ENCODE measurements around the gene GUCY2D.
"Not testable (repeated sequence)": the region's sequence is repeated elsewhere in the genome, so short reads cannot be mapped to it uniquely, and the experiment has no call there.

The GUCY2D gene

DNA sequence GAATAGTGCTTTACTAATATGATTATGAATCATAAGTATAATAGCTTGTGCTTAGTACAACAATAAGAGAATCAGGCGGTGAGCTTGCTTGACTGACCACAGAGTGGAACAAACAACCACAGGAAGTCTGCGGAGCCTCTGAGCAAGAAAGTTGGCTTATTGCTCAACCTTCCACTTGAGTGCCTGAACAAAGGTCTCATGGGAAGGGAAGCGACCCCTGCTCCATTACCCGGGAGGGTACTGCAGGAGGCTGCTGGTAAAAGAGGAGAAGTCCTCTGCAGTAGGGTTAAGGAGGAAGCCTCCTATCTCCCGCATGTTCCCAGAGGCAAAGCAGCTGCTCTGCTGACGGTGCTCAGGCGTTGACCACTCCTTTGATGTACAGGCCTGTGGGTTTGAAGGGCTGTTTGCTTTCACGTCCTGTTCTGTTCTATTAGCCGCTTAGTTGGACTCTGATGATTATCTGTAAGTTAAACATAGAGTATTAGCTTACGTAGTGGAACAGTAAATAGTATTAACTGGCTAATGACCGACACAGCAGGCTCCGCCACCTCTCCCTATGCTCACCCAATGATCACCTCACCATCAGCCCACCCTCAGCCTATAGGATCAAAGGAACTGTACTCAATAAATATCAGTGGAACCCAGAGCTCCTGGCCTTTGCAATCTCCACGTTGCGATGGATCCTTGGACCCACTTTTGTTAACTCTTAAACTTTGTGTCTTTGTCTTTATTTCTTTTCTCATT, 54.0 kb downstream of the GUCY2D start:
- no peak for DNase-seq
- Mint-ChIP-seq H3K36me3 (ENCODE audit: low read depth) (no peaks in the 10 kb centered on the region), H3K27me3 (ENCODE audit: low read depth, poor library complexity) (peaks cover 51% of the 10 kb centered on the region), H3K27ac (no peak overlapping the region), H3K4me1 (peaks cover 12% of the 10 kb centered on the region), H3K4me3 (no peak overlapping the region), H3K9me3 (no peaks in the 10 kb centered on the region)
- TF ChIP-seq, protein P1, sequence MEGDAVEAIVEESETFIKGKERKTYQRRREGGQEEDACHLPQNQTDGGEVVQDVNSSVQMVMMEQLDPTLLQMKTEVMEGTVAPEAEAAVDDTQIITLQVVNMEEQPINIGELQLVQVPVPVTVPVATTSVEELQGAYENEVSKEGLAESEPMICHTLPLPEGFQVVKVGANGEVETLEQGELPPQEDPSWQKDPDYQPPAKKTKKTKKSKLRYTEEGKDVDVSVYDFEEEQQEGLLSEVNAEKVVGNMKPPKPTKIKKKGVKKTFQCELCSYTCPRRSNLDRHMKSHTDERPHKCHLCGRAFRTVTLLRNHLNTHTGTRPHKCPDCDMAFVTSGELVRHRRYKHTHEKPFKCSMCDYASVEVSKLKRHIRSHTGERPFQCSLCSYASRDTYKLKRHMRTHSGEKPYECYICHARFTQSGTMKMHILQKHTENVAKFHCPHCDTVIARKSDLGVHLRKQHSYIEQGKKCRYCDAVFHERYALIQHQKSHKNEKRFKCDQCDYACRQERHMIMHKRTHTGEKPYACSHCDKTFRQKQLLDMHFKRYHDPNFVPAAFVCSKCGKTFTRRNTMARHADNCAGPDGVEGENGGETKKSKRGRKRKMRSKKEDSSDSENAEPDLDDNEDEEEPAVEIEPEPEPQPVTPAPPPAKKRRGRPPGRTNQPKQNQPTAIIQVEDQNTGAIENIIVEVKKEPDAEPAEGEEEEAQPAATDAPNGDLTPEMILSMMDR (IDR thresholded peaks at IDR 0.05) = no peak

DNA sequence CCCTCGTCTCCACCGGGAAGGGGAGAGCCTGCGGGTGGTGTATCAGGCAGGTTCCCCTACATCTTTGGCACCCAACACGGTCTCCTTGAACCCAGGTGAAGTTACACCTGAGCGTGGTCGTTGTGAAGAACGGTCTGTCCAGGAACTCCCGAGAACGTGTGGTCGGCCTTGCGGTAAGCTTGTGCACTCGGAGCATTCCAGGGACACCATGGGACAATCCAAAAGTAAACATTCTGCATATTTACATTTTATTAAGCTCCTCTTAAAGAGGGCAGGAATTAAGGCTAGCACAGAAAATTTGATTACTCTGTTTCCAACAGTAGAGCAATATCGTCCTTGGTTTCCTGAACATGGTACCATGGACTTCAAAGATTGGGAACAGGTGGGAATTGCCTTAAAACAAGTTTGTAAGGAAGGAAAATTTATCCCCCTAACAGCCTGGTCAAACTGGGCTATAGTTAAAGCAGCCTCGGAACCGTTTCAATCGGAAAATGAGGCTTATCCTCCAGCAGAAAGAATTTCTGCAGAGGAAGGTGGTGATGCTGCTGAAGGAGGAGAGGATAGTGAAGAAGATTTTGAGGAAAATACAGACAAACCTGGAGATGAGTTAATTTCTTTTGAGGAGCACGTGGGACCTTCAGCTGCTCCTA, 54.7 kb downstream of the GUCY2D start:
- no peaks in the 10 kb centered on the region for H3K36me3 Mint-ChIP-seq (ENCODE audit: low read depth)
- no peak overlapping the region for H3K27ac Mint-ChIP-seq
- H3K4me3 Mint-ChIP-seq = no peak overlapping the region
- H3K9me3 Mint-ChIP-seq = peaks cover 3% of the 10 kb centered on the region
- DNase-seq = no peak
- H3K4me1 Mint-ChIP-seq = peaks cover 12% of the 10 kb centered on the region
- peaks cover 58% of the 10 kb centered on the region for H3K27me3 Mint-ChIP-seq (ENCODE audit: low read depth, poor library complexity)
- TF ChIP-seq, protein P1 (IDR thresholded peaks at IDR 0.05) = no peak

DNA sequence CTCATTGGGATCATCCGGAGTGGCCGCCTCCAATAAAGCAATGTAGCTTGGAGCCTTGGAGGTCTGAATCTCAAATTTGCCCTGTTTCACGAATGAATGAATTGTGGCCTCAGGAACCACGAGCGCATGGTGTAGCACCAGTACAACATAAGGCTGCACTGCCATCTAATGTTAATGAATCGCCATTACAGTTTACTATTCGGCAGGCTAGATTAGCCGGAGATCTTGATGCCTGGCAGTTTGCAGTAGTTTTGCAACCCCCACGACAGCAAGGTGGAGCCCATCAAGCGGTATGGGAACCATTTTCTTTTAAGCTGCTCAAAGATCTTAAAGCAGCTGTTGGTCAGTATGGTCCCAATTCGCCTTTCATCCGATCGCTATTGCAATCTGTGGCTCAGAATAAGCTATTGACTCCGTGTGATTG, 55.3 kb downstream of the GUCY2D start:
- H3K27me3 Mint-ChIP-seq (ENCODE audit: low read depth, poor library complexity) = peaks cover 64% of the 10 kb centered on the region
- DNase-seq = peak; percentile 57

DNA sequence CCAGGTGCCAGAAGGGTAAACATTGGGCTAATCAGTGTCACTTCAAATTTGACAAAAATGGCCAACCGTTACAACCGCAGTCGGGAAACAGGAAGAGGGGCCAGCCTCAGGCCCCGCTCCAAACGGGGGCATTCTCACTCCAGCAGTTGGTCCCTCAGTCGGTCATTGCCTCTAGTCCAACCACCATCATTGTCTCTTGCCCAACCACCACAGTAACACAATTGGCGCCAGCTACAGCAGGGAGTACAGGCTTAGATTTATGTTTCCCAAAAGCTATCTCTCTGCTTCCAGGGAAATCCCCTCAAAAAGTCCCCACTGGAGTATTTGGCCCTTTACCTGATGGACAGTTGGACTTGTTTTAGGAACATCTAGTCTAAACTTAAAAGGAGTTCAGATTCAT, 56.7 kb downstream of the GUCY2D start:
- H3K36me3 Mint-ChIP-seq (ENCODE audit: low read depth) = no peaks in the 10 kb centered on the region
- TF ChIP-seq, protein P1 (IDR thresholded peaks at IDR 0.05) = no peak

More for the DNA sequence above, 55.3 kb downstream of the GUCY2D start:
- peaks cover 3% of the 10 kb centered on the region for H3K9me3 Mint-ChIP-seq
- H3K4me1 Mint-ChIP-seq = peaks cover 16% of the 10 kb centered on the region
- H3K36me3 Mint-ChIP-seq (ENCODE audit: low read depth) = no peaks in the 10 kb centered on the region
- TF ChIP-seq, protein P1 (IDR thresholded peaks at IDR 0.05) = peak; percentile 73
- no peak overlapping the region for H3K4me3 Mint-ChIP-seq
- H3K27ac Mint-ChIP-seq = no peak overlapping the region

DNA sequence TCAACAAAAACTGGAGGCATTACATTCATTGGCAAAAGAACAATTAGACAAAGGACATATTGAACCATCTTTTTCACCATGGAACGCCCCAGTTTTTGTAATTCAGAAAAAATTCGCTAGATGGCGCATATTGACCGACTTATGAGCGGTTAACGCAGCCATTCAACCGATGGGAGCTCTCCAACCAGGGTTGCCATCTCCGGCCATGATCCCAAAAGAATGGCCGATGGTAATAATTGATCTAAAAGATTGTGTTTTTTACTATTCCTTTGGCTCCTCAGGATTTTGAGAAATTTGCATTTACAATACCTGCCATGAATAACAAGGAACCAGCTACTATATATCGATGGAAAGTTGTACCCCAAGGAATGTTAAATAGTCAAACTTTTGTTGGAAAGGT, 57.9 kb downstream of the GUCY2D start:
- peak; percentile 65 for DNase-seq
- TF ChIP-seq, protein P1 (IDR thresholded peaks at IDR 0.05) = peak; percentile 73
- Mint-ChIP-seq H3K27ac (no peak overlapping the region), H3K9me3 (peaks cover 3% of the 10 kb centered on the region), H3K4me1 (peaks cover 26% of the 10 kb centered on the region), H3K4me3 (no peak overlapping the region), H3K27me3 (ENCODE audit: low read depth, poor library complexity) (peaks cover 76% of the 10 kb centered on the region), H3K36me3 (ENCODE audit: low read depth) (no peaks in the 10 kb centered on the region)

More for the DNA sequence above, 56.7 kb downstream of the GUCY2D start:
- Mint-ChIP-seq H3K27ac (no peak overlapping the region), H3K4me1 (peaks cover 26% of the 10 kb centered on the region), H3K27me3 (ENCODE audit: low read depth, poor library complexity) (peaks cover 72% of the 10 kb centered on the region), H3K4me3 (no peak overlapping the region), H3K9me3 (peaks cover 3% of the 10 kb centered on the region)
- no peak for DNase-seq

DNA sequence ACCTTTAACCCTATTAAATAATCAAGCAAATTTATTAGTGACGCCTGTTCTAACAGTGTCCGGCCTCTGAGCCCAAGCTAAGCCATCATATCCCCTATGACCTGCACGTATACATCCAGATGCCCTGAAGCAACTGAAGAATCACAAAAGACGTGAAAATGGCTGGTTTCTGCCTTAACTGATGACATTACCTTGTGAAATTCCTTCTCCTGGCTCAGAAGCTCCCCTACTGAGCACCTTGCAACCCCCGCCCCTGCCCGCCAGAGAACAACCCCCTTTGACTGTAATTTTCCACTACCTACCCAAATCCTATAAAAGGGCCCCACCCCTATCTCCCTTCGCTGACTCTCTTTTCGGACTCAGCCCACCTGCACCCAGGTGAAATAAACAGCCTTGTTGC, 59.4 kb downstream of the GUCY2D start:
- peaks cover 91% of the 10 kb centered on the region for H3K27me3 Mint-ChIP-seq (ENCODE audit: low read depth, poor library complexity)
- H3K36me3 Mint-ChIP-seq (ENCODE audit: low read depth); H3K9me3 Mint-ChIP-seq; H3K4me3 Mint-ChIP-seq; DNase-seq; H3K27ac Mint-ChIP-seq: not testable (repeated sequence)
- peaks cover 20% of the 10 kb centered on the region for H3K4me1 Mint-ChIP-seq

Data from nephron progenitor cell (in vitro differentiated cells).